GM23338 (cell line): ENCODE results near the gene EXOC6B.

Experiments
- CTCF ChIP-seq, 2 experiments: fragments of 200-600 bp in 1 of 2; sonication (generic) in 1 of 2; conservative IDR thresholded peaks; 2 replicates each; pipeline versions ENCODE4 v1.5.1 to v1.6.1; 2016 to 2017; ENCODE audit warnings: antibody characterized with exemption in 2 of 2, low read depth in 2 of 2, mild to moderate bottlenecking in 2 of 2, moderate library complexity in 1 of 2
- JUNB ChIP-seq: IDR thresholded peaks from one replicate; pipeline ENCODE4 v1.6.1; 2016; ENCODE audit warnings: antibody characterized with exemption; ENCODE audit not compliant: unreplicated experiment

GRCh38 chr2:72182547-72182946 lies 643.3 kb downstream of the EXOC6B start:
- no peak for TF ChIP-seq CTCF (conservative IDR thresholded peaks at IDR 0.05; ENCODE audit: low read depth in 2 of 2)
- no peak for TF ChIP-seq JUNB
